SIG-M5 (cell line): ENCODE results near the gene ZNF267.
"Not testable (repeated sequence)": the region's sequence is repeated elsewhere in the genome, so short reads cannot be mapped to it uniquely, and the experiment has no call there.

Source experiments
- DNase-seq: peaks from one replicate; lab custom pipeline; 2025; lab: John Stamatoyannopoulos, UW

Gene ZNF267

DNA sequence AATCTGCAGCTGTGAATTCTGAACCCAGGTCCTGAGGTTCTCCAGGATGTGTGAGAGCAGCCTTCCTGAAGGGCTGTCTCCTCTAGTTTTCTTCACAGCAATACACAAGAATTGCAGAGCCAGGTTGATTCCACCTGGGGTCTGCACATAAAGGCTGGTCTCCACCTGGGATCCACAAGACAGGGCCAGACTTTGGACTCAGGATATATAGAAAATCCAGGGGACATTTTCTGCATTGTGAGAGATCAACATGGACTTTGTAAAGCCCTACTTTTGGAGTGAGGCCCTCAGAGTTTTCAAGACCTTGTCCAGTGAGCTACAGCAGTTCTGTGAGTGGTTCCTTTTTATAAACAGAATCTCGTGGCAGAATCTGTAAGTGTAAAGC, 6.3 kb downstream of the ZNF267 start:
- no peak for DNase-seq

DNA sequence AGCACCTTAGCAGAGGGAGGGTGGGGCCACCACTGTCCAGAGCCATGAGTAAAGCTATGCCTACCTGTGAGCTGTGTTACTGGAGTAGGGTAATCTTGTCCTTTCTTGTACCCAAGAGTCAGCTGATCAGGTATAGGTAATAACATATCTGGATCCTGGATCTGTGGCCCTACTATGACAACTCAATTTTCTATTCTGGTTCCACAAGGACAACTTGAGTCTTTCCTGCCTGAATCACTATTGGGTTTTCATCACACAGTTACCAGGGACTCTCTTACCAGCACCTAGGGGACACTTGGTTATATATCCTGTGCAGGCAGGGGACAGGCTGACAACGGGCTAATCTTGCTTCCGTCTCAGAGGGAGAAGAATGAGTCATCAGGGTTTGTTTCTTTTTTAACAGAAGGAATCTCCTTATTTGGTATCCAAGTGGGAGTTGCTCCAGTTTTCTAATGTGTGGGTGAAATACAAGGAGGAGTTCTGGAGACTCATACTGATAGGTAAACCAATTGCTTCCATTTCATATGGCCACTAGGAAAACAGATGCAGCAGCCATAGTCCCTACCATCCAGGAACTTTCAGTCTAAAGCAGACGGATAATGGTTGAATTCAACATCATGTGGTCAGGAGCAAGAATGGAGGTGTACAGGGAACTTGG, 6.8 kb downstream of the ZNF267 start:
- peak; percentile 19 for DNase-seq

DNA sequence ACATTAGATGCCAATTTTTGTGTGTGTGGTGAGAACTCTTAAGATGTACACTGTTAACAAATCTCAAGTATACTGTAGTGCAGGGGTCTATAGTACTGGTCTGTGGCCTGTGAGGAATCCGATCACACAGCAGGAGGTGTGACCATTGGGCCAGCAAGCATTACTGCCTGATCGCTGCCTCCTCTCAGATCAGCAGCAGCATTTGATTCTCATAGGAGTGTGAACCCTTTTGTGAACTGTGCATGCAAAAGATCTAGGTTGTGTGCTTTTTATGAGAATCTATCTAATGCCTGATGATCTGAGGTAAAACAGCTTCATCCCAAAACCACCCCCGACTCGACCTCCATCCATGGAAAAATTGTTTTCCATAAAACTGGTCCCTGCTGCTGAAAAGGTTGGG, 12.6 kb downstream of the ZNF267 start:
- DNase-seq: no peak

DNA sequence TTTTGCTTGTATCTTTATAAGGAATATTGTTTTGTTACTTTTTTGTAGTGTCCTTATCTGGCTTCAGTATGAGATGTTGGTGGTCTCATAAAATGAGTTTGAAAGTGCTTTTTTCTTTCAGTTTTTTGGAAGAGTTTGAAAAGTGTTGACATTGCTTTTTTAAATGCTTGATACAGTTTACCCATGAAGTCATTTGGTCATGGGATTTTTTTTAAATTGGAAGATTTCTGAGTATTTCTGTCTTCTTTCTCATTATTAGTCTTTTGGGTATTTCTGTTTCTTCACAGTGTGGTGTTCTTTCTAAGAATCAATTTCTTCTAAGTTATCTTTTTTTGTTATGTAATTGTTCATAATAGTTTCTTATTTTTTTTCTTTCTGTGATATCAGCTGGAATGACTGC, 15.1 kb downstream of the ZNF267 start:
- no peak for DNase-seq

DNA sequence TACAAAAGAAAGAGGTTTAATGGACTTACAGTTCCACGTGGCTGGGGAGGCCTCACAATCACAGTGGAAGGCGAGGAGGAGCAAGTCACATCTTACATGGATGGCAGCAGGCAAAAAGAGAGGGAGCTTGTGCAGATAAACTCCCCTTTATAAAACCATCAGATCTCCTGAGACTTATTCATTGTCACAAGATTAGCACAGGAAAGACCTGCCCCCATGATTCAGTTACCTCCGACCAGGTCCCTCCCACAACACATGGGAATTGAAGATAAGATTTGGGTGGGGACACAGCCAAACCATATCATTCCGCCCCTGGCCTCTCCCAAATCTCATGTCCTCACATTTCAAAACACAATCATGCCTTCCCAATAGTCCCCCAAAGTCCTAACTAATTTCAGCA, 18.5 kb downstream of the ZNF267 start:
- DNase-seq: not testable (repeated sequence)

DNA sequence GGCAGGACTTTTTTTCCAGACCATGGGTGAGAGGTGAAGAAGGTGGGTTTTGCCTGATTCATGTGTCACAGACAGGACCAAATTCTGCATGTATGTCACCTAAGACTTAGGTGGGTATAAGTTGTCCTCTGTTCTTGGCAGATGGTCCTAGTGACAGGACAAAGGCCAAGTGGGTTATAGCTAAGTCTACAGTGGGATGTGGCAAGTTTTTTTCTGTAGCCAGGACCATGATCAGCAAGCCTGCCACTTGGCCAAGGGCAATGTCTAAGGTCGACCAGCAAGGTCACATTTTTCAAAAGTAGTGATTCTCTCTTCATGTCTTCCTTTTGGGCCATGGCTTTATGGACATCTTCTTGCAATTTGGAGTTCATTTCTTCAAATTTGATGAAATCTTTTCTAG, 20.2 kb downstream of the ZNF267 start:
- DNase-seq: no peak

DNA sequence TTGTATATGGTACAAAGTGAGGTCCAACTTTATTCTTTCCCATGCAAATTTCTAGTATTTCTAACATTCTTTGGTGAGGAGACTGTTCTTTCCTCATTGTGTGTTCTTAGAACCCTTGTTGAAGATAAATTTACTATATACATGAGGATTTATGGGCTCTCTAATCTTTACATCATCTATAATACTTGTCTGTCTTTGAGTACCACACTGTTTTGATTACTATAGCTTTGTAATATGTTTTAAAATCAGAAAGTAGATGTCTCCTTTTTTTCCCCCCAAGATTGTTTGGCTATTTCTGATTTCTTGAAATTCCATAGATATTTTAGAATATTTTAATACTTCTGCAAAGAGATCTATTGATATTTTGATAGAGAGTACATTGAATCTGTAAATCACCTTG, 23.7 kb downstream of the ZNF267 start:
- no peak for DNase-seq

DNA sequence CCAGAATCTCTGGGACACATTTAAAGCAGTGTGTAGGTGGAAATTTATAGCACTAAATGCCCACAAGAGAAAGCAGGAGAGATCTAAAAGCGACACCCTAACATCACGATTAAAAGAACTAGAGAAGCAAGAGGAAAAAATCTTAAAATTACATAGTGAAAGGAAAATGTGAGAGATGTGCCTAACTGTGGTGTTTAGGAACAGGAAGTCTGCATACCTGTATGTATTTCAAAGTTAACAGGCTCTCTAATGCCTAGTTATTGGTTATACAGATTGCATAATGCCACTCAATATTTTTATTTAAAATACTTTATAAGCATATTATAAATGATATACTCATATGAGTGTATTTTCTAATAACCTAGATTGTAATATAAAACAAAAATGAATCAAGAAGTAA, 25.9 kb downstream of the ZNF267 start:
- DNase-seq: no peak

DNA sequence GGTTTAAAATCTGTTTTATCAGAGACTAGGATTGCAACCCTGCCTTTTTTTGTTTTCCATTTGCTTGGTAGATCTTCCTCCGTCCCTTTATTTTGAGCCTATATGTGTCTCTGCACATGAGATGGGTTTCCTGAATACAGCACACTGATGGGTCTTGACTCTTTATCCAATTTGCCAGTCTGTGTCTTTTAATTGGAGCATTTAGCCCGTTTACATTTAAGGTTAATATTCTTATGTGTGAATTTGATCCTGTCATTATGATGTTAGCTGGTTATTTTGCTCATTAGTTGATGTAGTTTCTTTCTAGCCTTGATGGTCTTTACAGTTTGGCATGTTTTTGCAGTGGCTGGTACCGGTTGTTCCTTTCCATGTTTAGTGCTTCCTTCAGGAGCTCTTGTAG, 31.0 kb downstream of the ZNF267 start:
- not testable (repeated sequence) for DNase-seq

DNA sequence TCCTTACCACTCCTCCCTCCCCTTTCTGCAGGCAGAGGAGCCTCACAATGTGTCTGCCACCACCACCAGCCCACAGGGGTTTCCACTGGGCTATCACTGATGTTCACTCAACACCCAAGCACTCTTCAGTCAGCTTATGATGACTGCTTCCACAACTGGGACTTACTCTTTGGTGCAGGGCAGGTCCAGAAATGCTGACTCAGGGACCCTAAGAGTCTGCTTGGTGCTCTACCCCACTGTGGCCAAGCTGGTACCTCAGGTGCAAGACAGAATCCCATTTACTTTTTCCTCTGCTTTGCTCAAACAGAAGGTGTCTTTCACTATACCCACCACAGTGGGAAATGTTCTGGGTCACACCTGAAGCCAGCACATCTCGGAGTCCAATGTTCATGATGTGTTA, 40.1 kb downstream of the ZNF267 start:
- DNase-seq: no peak

DNA sequence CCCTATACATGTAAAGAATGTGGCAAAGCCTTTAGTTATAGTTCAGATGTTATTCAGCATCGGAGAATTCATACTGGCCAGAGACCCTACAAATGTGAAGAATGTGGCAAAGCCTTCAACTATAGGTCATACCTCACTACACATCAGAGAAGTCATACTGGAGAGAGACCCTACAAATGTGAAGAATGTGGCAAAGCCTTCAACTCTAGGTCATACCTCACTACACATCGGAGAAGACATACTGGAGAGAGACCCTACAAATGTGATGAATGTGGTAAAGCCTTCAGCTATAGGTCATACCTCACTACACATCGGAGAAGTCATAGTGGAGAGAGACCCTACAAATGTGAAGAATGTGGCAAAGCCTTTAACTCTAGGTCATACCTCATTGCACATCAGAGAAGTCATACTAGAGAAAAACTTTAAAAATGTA, 42.5 kb downstream of the ZNF267 start:
- no peak for DNase-seq

DNA sequence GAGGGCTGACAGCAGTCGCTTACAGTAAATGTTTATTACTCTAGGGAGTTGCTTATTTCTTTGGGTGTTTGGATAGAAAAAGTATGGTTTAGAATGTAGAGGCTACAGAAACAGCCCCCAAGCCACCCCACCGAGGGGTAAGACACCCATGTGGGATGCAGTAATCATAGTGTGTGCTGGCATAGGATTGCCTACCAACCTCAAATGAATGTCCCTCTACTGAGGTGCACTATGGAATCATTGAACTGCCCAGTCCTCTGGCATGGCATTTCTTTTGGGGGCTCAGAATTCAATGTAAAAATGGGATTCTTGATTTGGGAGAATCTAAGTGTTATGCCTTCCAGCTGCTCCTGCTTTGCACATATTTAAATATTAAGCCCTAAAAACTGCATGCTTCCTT, 46.8 kb downstream of the ZNF267 start:
- no peak for DNase-seq

DNA sequence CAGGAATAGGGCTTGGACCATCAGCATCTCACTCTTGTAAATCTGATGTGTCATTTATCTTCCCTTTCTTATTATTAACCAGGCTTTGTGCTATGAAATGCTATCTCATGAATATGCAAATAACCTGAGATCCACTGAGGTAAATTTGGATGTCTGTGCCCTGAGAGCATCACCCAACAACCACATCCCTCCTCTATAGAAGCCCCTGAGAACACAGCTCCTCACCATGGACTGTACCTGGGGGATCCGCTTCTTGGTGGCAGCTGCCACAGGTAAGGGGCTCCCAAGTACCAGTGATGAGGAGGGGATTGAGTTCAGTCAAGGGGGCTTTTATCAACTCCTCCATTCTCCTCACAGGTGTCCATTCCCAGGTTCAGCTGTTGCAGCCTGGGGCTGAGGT, 78.2 kb downstream of the ZNF267 start:
- DNase-seq: not testable (repeated sequence)

DNA sequence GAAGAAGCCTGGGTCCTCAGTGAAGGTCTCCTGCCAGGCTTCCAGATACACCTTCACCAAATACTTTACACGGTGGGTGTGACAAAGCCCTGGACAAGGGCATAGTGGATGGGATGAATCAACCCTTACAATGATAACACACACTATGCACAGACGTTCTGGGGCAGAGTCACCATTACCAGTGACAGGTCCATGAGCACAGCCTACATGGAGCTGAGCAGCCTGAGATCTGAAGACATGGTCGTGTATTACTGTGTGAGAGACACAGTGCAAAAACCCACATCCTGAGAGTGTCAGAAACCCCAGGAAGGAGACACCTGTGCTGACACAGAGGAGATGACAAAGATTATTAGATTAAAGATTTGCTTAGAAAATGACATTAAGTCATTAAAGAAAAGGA, 78.6 kb downstream of the ZNF267 start:
- not testable (repeated sequence) for DNase-seq

DNA sequence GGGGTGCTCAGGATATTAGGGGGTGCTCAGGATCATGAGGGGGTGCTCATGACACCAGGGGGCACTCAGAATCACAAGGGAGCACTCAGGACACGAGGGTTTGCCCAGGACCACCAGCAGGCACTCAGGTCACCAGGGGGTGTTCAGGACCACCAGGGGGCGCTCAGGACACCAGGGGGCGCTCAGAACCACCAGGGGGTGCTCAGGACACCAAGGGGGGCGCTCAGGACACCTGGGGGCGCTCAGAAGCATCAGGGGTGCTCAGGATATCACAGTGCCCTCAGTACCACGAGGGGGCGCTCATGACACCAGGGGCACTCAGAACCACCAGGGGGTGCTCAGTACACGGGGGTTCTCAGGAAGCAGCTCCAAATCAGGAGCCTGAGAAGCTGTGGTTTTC, 82.6 kb downstream of the ZNF267 start:
- DNase-seq: not testable (repeated sequence)

DNA sequence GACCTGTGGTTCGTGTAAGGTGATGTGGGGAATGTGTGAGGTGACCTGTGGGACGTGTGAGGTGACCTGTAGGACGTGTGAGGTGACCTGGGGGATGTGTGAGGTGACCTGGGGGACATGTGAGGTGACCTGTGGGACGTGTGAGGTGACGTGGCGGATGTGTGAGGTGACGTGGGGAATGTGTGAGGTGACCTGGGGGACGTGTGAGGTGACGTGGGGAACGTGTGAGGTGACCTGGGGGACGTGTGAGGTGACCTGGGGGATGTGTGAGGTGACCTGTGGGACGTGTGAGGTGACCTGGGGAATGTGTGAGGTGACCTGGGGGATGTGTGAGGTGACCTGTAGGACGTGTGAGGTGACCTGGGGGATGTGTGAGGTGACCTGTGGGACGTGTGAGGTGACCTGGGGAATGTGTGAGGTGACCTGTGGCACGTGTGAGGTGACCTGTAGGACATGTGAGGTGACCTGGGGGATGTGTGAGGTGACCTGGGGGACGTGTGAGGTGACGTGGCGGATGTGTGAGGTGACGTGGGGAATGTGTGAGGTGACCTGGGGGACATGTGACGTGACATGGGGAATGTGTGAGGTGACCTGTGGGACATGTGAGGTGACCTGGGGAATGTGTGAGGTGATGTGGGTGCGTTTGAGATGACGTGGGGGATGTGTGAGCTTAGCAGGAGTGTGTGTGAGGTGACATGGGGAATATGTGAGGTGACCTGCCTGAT, 86.7 kb downstream of the ZNF267 start:
- not testable (repeated sequence) for DNase-seq
